ENCODE results near the gene UTP4.

Gene UTP4

GRCh38 chr16:69209735-69210134 lies 77.3 kb downstream of the UTP4 start:
- no peak for DNase-seq (ENCODE audit: insufficient read length)
- no peak for FAIRE-seq
- no peak for TF ChIP-seq TAF1 (IDR thresholded peaks at IDR 0.05; ENCODE audit: borderline replicate concordance, low read depth, low read length)
- no peak for TF ChIP-seq POLR2A (IDR thresholded peaks at IDR 0.05; ENCODE audit: low read depth, low read length)
- TF ChIP-seq POLR2AphosphoS5 (IDR thresholded peaks at IDR 0.05; ENCODE audit: low read depth, low read length): no peak

- TF ChIP-seq POLR2A (IDR thresholded peaks at IDR 0.05; ENCODE audit: low read depth, low read length) (no peak), TAF1 (IDR thresholded peaks at IDR 0.05; ENCODE audit: borderline replicate concordance, low read depth, low read length) (no peak), POLR2AphosphoS5 (IDR thresholded peaks at IDR 0.05; ENCODE audit: low read depth, low read length) (no peak)
- FAIRE-seq (no peak), DNase-seq (ENCODE audit: insufficient read length) (no peak)
Measured at GRCh38 chr16:69217433-69217832, 85.0 kb downstream of the UTP4 start.
